Measurements from ENCODE around the gene RABGAP1.

Gene RABGAP1

DNA sequence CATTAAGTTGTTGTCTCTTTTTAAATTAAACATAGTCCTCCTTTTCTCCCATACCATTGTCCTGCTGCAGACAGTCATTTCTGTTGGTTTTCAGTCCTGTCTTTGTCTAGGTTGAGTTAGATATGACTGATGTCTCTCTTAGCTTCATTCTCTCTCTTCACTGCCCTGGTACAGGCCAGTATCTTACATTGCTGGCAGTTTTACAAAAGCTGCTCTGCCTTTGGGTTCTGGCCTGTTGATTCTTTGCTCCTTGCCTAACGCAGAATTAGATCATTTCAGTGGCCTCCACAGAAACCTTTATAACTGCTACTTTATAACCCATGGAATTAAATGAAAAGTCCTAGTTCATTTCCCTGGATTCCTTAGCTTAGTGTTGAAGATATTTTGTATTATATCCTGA, 126.3 kb downstream of the RABGAP1 start:
- no peak overlapping the region for H3K4me3 ChIP-seq (replicated peaks; ENCODE audit: insufficient read depth, low read length)
- TF ChIP-seq GABPA (IDR thresholded peaks at IDR 0.05; ENCODE audit: low read depth) (no peak), REST (IDR thresholded peaks at IDR 0.05; ENCODE audit: insufficient replicate concordance, low read depth) (no peak), SPI1 (IDR thresholded peaks at IDR 0.05; ENCODE audit: borderline replicate concordance, low read depth) (no peak), CTCF (IDR thresholded peaks at IDR 0.05; ENCODE audit: insufficient read depth, low read length) (no peak), POLR2AphosphoS5 (IDR thresholded peaks at IDR 0.05; ENCODE audit: low read depth) (no peak)
- H3K27me3 ChIP-seq (ENCODE audit: insufficient read depth, poor library complexity, severe bottlenecking), result no peaks in the 10 kb centered on the region
- H3K27ac ChIP-seq (replicated peaks), result no peak overlapping the region
- DNase-seq (ENCODE audit: low read depth in 1 of 2, low spot score in 1 of 2), result no peak

- no peak for TF ChIP-seq GABPA (IDR thresholded peaks at IDR 0.05; ENCODE audit: low read depth)
- no peak for TF ChIP-seq SPI1 (IDR thresholded peaks at IDR 0.05; ENCODE audit: borderline replicate concordance, low read depth)
- no peak for TF ChIP-seq POLR2AphosphoS5 (IDR thresholded peaks at IDR 0.05; ENCODE audit: low read depth)
- no peak for TF ChIP-seq CTCF (IDR thresholded peaks at IDR 0.05; ENCODE audit: insufficient read depth, low read length)
- no peak for TF ChIP-seq REST (IDR thresholded peaks at IDR 0.05; ENCODE audit: insufficient replicate concordance, low read depth)
- no peak overlapping the region for H3K4me3 ChIP-seq (replicated peaks; ENCODE audit: insufficient read depth, low read length)
- H3K27ac ChIP-seq (replicated peaks), result no peak overlapping the region
- DNase-seq (ENCODE audit: low read depth in 1 of 2, low spot score in 1 of 2), result no peak
- H3K27me3 ChIP-seq (ENCODE audit: insufficient read depth, poor library complexity, severe bottlenecking), result no peaks in the 10 kb centered on the region
These were observed 128.2 kb downstream of the RABGAP1 start for GRCh38 chr9:123069010-123069481.

GRCh38 chr9:123070198-123070597, 129.4 kb downstream of the RABGAP1 start:
- H3K27me3 ChIP-seq (ENCODE audit: insufficient read depth, poor library complexity, severe bottlenecking), result no peaks in the 10 kb centered on the region
- no peak for DNase-seq (ENCODE audit: low read depth in 1 of 2, low spot score in 1 of 2)
- no peak overlapping the region for H3K27ac ChIP-seq (replicated peaks)
- no peak for TF ChIP-seq CTCF (IDR thresholded peaks at IDR 0.05; ENCODE audit: insufficient read depth, low read length)
- no peak for TF ChIP-seq GABPA (IDR thresholded peaks at IDR 0.05; ENCODE audit: low read depth)
- TF ChIP-seq REST (IDR thresholded peaks at IDR 0.05; ENCODE audit: insufficient replicate concordance, low read depth), result no peak
- TF ChIP-seq SPI1 (IDR thresholded peaks at IDR 0.05; ENCODE audit: borderline replicate concordance, low read depth), result no peak
- TF ChIP-seq POLR2AphosphoS5 (IDR thresholded peaks at IDR 0.05; ENCODE audit: low read depth), result no peak
- H3K4me3 ChIP-seq (replicated peaks; ENCODE audit: insufficient read depth, low read length), result no peak overlapping the region

Measured in HL-60 (cell line).